ENCODE measurements around the gene A4GALT.
"Not testable (repeated sequence)": the region's sequence is repeated elsewhere in the genome, so short reads cannot be mapped to it uniquely, and the experiment has no call there.

Gene A4GALT

DNA sequence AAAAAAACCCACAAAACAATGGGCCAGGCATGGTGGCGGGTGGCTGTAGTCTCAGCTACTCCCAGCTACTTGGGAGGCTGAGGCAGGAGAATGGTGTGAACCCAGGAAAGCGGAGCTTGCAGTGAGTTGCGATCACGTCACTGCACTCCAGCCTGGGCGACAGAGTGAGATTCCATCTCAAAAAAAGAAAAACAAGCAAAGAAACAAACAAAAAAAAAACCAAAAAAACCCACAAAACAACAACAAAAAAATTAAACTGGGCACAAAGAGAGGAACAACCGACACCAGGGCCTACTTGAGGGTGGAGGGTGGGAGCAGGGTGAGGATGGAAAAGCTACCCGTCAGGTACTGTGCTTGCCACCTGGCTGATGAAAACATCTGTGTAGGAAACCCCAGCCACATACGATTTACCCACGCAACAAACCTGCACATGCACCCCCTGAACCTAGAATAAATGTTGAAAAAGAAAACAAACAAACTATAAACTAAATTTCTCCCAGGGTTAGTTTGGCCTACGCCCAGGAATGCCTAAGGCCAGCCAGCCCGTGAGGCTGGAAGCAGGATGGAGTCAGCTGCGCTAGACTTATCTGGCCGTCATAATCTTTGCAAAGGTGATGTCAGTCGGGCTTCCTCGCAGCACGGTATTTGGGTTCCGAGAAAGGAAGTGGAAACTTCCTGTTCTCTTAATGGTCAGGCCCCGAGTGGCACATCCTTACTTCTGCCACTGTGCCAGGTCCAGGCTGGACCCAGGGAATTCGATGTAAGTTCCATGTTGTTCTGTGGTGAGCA lies 49.6 kb downstream of the A4GALT start:
- Mint-ChIP-seq H3K27me3 (peaks cover 19% of the 10 kb centered on the region), H3K4me3 (no peak overlapping the region), H3K4me1 (peaks cover 15% of the 10 kb centered on the region), H3K9me3 (no peaks in the 10 kb centered on the region), H3K27ac (no peak overlapping the region), H3K36me3 (no peaks in the 10 kb centered on the region)
- CTCF ChIA-PET, result no interaction called here
- peak; percentile 28 for DNase-seq

DNA sequence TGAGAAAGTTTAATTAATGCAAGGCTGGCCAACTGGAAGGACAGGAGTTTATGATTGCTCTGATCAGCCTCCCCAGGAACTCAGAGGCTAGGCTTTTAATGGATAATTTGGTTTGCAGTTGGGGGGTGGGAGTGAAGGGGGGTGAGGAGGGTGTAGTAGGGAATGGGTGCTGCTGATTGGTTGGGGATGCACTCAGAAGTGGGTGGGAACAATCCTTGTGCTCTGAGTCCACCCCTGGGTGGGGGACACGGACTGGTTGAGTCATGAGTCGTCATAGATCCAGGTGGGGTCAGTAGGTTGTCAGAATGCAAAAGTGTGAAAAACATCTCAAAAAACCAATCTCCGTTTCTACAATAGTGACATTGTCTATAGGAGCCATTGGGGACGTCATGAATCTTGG lies 50.6 kb downstream of the A4GALT start:
- no peaks in the 10 kb centered on the region for H3K9me3 Mint-ChIP-seq

DNA sequence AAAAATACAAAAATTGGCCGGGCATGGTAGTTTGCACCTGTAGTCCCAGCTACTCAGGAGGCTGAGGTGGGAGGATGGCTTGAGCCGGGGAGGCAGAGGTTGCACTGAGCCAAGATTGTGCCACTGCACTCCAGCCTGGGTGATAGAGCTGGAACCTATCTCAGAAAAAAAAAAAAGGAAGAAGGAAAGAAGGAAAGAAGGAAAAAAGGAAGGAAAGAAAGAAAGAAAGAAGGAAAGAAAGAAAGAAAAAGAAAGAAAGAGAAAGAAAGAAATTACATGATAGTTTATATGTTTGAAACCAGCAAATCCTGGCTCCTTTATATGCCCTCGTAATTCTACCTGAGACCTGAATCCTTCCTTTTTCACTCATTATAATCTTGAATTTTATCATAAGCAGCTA lies 54.3 kb downstream of the A4GALT start:
- DNase-seq, H3K4me3 Mint-ChIP-seq, H3K36me3 Mint-ChIP-seq, H3K9me3 Mint-ChIP-seq, H3K27ac Mint-ChIP-seq, CTCF ChIA-PET: not testable (repeated sequence)
- Mint-ChIP-seq H3K27me3 (peaks cover 48% of the 10 kb centered on the region), H3K4me1 (peaks cover 13% of the 10 kb centered on the region)

More for the DNA sequence above, 50.6 kb downstream of the A4GALT start:
- peaks cover 23% of the 10 kb centered on the region for H3K27me3 Mint-ChIP-seq
- H3K27ac Mint-ChIP-seq, result no peak overlapping the region
- no peak for DNase-seq
- H3K4me1 Mint-ChIP-seq, result peaks cover 15% of the 10 kb centered on the region
- H3K4me3 Mint-ChIP-seq, result no peak overlapping the region
- H3K36me3 Mint-ChIP-seq, result no peaks in the 10 kb centered on the region
- CTCF ChIA-PET, result interaction anchor here (0.7 kb wide), 1 partner anchor 10 kb away, joined by 4 read pairs; no protein-coding TSS in a partner anchor

DNA sequence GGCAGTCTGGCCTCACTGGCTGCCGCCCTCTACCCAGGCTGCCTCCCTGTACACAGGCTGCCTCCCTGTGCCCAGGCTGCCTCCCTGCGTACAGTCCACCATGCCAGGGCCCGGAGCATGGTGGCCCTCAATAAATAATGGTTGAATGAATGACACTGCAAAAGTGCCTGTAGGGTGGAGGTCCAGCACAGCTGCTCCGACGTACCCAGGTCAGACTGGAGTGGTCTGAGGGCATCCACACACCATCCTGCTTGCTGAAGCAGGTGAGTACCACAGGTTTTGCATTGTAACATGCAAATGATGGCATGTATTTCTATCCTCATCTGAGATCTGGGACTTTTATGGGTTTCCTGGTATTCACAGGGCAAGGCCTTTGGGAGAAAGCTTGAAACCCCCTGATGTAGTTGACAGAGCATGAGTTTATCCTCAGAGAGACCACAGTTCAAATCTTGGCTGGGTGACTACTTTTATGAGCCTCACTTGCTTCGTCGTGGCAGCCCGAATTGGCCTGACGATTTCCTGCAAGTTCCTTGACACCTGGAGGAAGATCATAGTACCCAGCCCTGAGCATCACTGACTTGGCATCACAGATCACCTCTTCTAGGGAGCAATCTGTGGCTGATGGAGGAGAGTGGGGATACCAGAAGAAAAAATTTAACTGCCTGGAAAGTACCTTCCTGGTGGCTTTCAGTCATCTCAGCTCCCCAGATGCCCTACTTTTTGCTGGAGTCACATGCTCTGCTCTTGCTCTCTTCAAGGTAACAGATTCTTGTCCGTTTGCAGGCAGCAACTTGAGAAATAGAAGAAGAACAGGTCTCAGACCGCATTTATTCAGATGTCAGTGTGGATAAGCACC lies 55.5 kb downstream of the A4GALT start:
- DNase-seq, result no peak
- H3K27ac Mint-ChIP-seq, result no peak overlapping the region
- H3K36me3 Mint-ChIP-seq, result no peaks in the 10 kb centered on the region
- peaks cover 54% of the 10 kb centered on the region for H3K27me3 Mint-ChIP-seq
- H3K9me3 Mint-ChIP-seq, result no peaks in the 10 kb centered on the region
- peaks cover 2% of the 10 kb centered on the region for H3K4me1 Mint-ChIP-seq
- H3K4me3 Mint-ChIP-seq, result no peak overlapping the region
- CTCF ChIA-PET, result no interaction called here

DNA sequence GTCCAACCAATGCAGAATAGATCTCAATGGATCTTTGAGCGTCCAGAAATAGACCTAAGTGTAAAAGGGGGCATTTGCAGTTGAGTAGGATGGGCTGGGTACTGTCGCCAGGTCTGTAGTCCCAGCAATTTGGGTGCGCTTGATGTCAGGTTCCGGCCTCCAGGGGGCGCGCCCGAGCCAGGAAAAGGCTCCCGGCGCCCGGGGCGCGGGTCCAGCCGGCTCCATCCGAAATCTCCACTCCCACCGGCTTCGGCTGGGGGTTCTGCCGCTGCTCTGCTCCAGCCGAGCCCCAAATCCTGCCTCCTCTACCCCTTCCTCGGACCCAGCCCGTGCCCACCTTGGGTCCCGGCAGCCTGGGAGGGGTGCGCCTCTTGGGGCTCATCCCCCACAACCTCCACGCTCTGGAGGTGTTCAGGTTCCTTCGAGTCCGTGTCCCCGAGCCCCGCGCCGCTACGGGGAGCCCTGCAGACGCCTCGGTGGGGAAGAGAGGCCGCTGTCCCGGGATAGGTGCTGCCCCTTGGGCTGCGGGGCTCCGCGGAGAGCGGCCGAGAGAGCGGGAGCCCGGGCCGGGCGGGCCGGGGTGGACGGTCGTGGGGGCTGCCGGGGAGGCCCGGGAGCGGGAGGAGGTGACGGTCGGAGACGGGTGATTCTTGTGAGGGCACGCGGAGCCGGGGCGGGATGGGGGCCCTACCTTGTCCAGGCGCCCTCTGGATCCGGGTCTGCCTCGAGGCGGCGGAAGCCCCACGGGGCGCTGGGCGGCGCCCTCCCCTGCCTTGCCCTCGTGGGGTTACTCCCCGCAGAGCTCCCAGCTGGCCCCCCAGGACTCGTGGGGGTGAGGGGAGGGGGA lies 58.5 kb downstream of the A4GALT start:
- H3K27ac Mint-ChIP-seq, result no peak overlapping the region
- CTCF ChIA-PET, result interaction anchor here (0.5 to 1.8 kb wide), 2 partner anchors 8 to 214 kb away, joined by 3 to 4 read pairs; no protein-coding TSS in a partner anchor

DNA sequence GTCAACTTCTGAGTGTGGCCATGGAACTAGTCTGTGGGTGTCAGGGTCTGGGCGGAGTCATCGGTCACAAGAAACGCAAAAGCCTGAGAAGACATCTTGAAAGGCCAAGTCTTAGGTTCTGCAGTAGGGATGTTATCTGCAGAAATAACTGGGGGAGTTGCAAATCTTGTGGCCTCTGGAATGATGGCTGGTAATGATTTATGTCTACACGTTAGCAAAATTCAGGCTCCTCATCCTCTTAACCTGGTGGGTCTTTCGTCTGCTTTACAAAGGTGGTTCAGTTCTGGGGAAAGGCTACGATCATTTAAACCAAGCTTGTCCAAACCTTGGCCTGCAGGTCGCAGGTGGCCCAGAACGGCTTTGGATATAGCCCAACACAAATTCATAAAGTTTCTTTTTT lies 64.1 kb downstream of the A4GALT start:
- CTCF ChIA-PET, result no interaction called here
- Mint-ChIP-seq H3K27me3 (peaks cover 49% of the 10 kb centered on the region), H3K36me3 (no peaks in the 10 kb centered on the region), H3K4me3 (no peak overlapping the region), H3K9me3 (no peaks in the 10 kb centered on the region), H3K4me1 (no peaks in the 10 kb centered on the region), H3K27ac (no peak overlapping the region)
- no peak for DNase-seq

More for the DNA sequence above, 58.5 kb downstream of the A4GALT start:
- no peaks in the 10 kb centered on the region for H3K36me3 Mint-ChIP-seq
- no peaks in the 10 kb centered on the region for H3K4me1 Mint-ChIP-seq
- peak overlapping the region; percentile 41 for H3K4me3 Mint-ChIP-seq
- H3K9me3 Mint-ChIP-seq, result no peaks in the 10 kb centered on the region
- peaks cover 65% of the 10 kb centered on the region for H3K27me3 Mint-ChIP-seq
- DNase-seq, result peak; percentile 86

DNA sequence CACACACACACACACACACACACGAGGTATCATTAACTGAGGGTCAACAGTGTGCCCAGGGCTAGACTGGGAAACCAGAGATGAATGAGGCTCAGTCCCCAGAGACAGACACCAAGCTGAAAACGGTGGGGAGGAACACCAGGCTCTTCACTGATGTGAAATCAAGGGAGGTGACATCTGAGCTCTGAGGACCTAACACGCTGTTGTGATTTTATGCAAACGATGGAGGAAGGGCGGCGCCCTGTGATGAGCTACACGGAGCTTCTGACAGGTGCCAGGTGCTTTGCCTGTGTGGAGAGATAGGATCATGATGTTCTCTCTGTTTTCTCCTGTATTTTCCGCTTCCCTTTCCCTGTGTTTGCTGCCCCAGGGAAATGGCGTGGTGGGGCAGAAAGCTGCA lies 65.0 kb downstream of the A4GALT start:
- no peak for DNase-seq
- Mint-ChIP-seq H3K36me3 (no peaks in the 10 kb centered on the region), H3K27me3 (peaks cover 51% of the 10 kb centered on the region), H3K4me1 (no peaks in the 10 kb centered on the region), H3K27ac (no peak overlapping the region), H3K4me3 (no peak overlapping the region), H3K9me3 (no peaks in the 10 kb centered on the region)
- CTCF ChIA-PET, result no interaction called here

DNA sequence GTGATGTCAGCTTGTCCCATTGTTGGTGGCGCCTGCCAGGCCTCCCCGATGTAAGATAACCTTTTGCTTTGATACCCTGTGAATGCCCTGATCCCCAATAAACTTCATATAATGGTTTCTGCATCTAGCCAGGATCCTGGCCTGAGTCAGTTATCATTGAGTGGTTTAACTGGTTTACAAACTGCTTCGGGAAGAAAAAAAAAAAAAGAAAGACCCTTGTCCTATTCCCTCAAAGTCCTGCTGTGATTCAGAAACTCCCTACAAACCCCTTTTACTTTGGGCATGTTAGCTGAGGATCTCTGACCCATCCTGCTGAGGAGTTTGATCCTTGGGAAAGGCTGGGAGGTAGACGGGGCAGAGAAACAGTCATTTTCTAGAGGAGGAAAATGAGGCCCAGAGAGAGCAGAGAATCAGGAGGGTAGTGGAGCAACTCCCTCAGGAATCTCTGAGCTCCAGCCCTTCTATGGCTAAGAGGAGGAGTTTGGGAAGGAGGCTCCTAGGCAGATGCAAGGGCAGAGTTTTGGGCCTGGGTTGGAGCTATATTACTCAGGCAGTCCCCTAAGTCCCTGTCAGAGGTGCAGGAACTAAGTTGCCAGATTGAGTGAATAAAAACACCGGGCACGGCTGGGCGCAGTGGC lies 66.1 kb downstream of the A4GALT start:
- H3K9me3 Mint-ChIP-seq, result no peaks in the 10 kb centered on the region
- no peak for DNase-seq
- CTCF ChIA-PET, result interaction anchor here (1.0 kb wide), 1 partner anchor 9 kb away, joined by 4 read pairs; no protein-coding TSS in a partner anchor
- no peak overlapping the region for H3K27ac Mint-ChIP-seq
- no peaks in the 10 kb centered on the region for H3K36me3 Mint-ChIP-seq
- H3K4me3 Mint-ChIP-seq, result no peak overlapping the region
- peaks cover 41% of the 10 kb centered on the region for H3K27me3 Mint-ChIP-seq
- H3K4me1 Mint-ChIP-seq, result peaks cover 3% of the 10 kb centered on the region

DNA sequence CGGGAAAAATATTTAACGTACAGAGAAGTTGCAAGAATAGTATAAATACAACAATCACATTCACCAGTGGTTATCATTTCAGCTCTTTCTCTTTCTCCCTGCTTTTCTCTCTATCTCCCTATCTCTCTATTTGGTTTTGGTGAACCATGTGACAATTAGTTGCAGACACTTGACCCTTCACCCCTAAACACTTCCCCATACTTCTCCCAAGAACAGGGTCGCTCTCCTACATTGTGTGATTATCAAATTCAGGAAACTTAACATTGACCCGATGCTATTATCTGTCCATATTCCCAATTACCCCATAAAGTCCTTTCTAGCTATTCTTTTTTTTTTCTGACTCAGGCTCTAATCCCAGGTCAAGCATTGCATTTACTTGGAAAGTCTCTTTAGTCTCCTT lies 66.7 kb downstream of the A4GALT start:
- Mint-ChIP-seq H3K4me1 (peaks cover 3% of the 10 kb centered on the region), H3K27me3 (peaks cover 38% of the 10 kb centered on the region), H3K27ac (no peak overlapping the region), H3K9me3 (no peaks in the 10 kb centered on the region), H3K36me3 (no peaks in the 10 kb centered on the region), H3K4me3 (no peak overlapping the region)
- no peak for DNase-seq
- CTCF ChIA-PET, result interaction anchor here (0.6 to 1.0 kb wide), 2 partner anchors 9 to 445 kb away, joined by 4 read pairs; no protein-coding TSS in a partner anchor

DNA sequence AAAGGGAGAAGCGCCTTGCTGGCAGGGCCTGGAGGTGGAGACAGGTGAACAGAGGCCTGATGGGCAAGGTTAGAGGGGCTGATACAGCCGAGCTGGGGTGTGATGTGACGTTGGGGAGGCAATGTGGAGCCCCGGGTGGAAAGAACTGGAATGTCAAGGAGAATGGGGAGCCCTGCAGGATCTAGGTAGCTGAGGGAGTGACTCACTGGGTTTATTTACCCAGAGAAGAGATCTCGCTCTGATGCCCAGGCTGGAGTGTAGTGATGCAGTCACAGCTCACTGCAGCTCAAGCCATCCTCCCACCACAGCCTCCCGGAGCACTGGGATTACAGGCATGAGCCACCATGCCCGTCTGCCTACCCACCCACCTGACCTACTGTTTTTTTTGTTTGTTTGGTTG lies 69.5 kb downstream of the A4GALT start:
- Mint-ChIP-seq H3K9me3 (no peaks in the 10 kb centered on the region), H3K36me3 (no peaks in the 10 kb centered on the region), H3K27ac (no peak overlapping the region), H3K4me1 (peaks cover 20% of the 10 kb centered on the region), H3K27me3 (peaks cover 27% of the 10 kb centered on the region), H3K4me3 (peak overlapping the region; percentile 36)
- CTCF ChIA-PET, result no interaction called here
- DNase-seq, result no peak

DNA sequence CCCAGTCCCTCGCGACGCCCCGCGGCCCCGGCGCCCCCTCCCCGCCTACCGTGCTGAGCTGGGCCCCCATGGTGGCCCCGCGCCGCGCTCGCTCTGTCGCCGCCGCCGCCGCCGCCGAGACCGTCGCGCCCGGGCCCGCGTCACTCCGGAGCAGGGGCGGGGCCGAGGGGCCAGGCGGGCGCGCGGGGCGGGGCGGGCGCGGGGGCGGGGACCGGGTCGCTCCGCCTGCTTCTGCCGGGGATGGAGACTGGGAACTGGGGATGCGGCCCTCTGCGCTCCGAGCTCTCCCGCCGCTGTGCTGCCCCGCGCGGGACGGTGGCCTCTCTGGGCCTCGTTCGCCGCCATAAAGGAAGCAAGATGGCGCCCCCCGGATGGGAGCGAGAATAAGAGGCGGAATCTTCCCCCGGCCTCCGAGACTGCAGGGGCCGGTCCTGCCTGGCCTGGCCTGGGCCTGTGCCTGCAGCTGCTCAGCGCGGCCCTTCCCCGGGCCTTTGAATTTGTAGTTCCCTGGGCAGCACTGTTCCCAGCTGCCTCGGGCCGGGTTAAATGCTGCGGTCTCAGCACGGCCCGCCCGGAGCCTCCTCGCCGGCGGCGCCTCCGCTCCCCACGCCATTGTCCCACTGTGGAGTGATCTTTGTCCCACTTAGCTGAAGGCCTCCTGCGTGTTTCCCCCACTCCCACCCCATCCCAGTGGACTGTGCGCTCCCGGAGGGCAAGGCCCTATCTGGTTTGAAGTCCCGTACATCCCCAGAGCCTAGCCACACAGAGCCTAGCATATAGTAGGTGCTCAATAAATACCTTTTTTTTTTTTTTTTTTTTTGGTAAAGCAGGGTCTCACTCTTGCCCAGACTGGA lies 71.2 kb downstream of the A4GALT start, which contains the start of gene CYB5R3:
CYB5R3 (minus strand) TSS at position 147 of the 854 bp plus-strand sequence; CDS start at position 70, 77 bp downstream.
- CTCF ChIA-PET, result interaction anchor here (1.6 kb wide), 1 partner anchor 11 kb away, joined by 5 read pairs; no protein-coding TSS in a partner anchor
- Mint-ChIP-seq H3K27ac (peak within 1 kb of the TSS; percentile 94), H3K27me3 (peaks cover 16% of the 10 kb centered on the region), H3K9me3 (no peaks in the 10 kb centered on the region), H3K36me3 (no peaks in the 10 kb centered on the region), H3K4me3 (peak within 1 kb of the TSS; percentile 94), H3K4me1 (peaks cover 29% of the 10 kb centered on the region)
- DNase-seq, result peak; percentile 86

DNA sequence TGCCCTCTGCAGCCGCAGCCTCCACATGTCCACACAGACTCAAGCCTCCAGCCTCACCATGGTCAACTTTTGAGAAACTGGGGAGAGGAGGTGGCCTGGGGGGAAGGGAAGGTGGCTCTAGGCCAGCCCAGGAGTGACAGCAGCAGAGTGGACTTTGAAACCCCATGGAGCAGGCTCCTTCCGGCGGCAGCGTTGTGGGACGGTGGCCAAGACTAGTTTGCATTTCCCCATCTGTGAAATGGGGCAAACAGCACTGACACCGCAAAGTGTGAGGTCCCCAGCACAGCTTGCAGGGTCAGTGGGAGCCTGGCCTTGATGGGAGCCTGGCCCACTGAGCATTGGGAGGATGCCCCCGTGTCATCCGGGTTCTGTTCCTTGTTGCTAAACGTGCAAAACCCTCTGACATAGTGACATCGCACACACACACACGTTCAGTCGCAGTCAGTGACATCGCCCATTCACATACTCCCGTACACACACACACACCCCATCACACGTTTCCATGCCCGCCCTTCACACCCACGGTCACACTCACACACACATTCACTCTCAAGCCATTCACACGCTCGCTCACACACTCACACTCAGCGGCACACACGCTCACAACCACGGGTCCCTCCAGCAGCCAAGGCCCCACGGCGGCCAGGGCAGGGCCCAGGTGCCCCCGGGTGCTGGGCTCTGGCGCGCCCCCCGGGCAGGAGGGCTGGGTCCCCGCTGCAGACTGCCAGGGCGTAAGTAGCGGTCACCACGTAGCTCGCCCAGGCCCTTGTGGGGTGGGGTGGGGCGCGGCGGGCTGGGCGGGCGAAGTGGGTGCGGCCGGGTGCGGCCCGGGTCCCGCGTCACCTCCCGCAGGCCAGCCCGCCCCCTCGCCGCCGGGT lies 72.1 kb downstream of the A4GALT start:
- no peaks in the 10 kb centered on the region for H3K9me3 Mint-ChIP-seq
- H3K36me3 Mint-ChIP-seq, result no peaks in the 10 kb centered on the region
- CTCF ChIA-PET, result no interaction called here
- H3K27ac Mint-ChIP-seq, result peak overlapping the region; percentile 94
- H3K4me1 Mint-ChIP-seq, result peaks cover 33% of the 10 kb centered on the region
- peak; percentile 63 for DNase-seq
- H3K27me3 Mint-ChIP-seq, result peaks cover 15% of the 10 kb centered on the region
- peak overlapping the region; percentile 94 for H3K4me3 Mint-ChIP-seq

All from activated naive CD4-positive, alpha-beta T cell treated with anti-CD3 and anti-CD28 coated beads, Interleukin-2, amount 10 ng/mL, durations not matched to agents 7 days and 5 days (primary cell).